HCT116 (cell line): Measurements from ENCODE around the gene EXOSC5. TPM values are rescaled to one million over a fixed set of nuclear protein-coding genes. Genes with fewer than 3 reads are reported as not detected.

Experiments
- ATAC-seq: fragments of 200-7000 bp; cut with Tn5 transposase; 2 replicates; pipeline ENCODE4 v1.9.1; 2020; ENCODE audit warnings: mild to moderate bottlenecking, moderate library complexity
- BruUV-seq: library from RNA; stranded (reverse); fragments of 400-500 nt; replicated peaks from 2 replicates; lab custom pipeline; 2021; lab: Mats Ljungman, UMichigan
- CTCF ChIA-PET: fragments of 300-600 bp; sonication (Branson Sonifier 250); formaldehyde crosslinking; loops from one replicate; lab custom pipeline; 2021; ENCODE audit warnings: antibody characterized with exemption; lab: Charles Lee
- POLR2A ChIA-PET: fragments of 300-600, 350-600 bp; sonication (Branson Sonifier 250); formaldehyde crosslinking; loops from one replicate; lab custom pipeline; 2021; ENCODE audit warnings: antibody characterized with exemption; lab: Charles Lee
- RAD21 ChIA-PET, 2 experiments: fragments of 300-600 bp; sonication (Branson Sonifier 250); formaldehyde crosslinking; loops; one replicate each; lab custom pipeline; 2023; ENCODE audit warnings: low total read pairs in 2 of 2; ENCODE audit not compliant: uncharacterized antibody in 2 of 2, unreplicated experiment in 2 of 2, low non-redundant PET in 1 of 2; lab: Charles Lee
- DNase-seq: peaks from one replicate; pipeline ENCODE4 v3.0.0-alpha.2; 2010; ENCODE audit warnings: low read depth, low spot score
- H2AFZ ChIP-seq: fragments of 200-600 bp; shearing (Covaris generic), sonication (generic); 2 replicates; pipeline ENCODE4 v1.6.1; 2017; ENCODE audit warnings: low read depth, mixed run types, mixed read lengths, antibody characterized with exemption, low read length; ENCODE audit not compliant: poor library complexity, severe bottlenecking
- H3K27ac ChIP-seq: 2 replicates; pipeline ENCODE4 v1.5.1; 2012; ENCODE audit warnings: low read depth, low read length
- H3K27me3 ChIP-seq: fragments of 200-600 bp; sonication (generic); 2 replicates; pipeline ENCODE4 v1.6.1; 2016; ENCODE audit warnings: mixed run types, low read length, mixed read lengths; ENCODE audit not compliant: insufficient read depth
- H3K36me3 ChIP-seq, 2 experiments: fragments of 200-500 bp in 1 of 2; fragments of 200-600 bp in 1 of 2; sonication (Bioruptor generic) in 1 of 2; sonication (generic) in 1 of 2; 2 replicates each; pipeline versions ENCODE4 v1.5.1 to v1.6.1; 2014 to 2016; ENCODE audit warnings: low read length in 2 of 2, inconsistent platforms in 1 of 2, mixed read lengths in 1 of 2, mixed run types in 1 of 2; ENCODE audit not compliant: insufficient read depth in 2 of 2, control insufficient read depth in 1 of 2
- H3K4me1 ChIP-seq, 2 experiments: fragments of 200-600 bp in 1 of 2; sonication (generic) in 1 of 2; 2 replicates each; pipeline versions ENCODE4 v1.5.1 to v1.6.1; 2012 to 2017; ENCODE audit warnings: low read length in 2 of 2, inconsistent platforms in 1 of 2, mild to moderate bottlenecking in 1 of 2, mixed read lengths in 1 of 2, mixed run types in 1 of 2, moderate library complexity in 1 of 2; ENCODE audit not compliant: insufficient read depth in 2 of 2, control insufficient read depth in 1 of 2
- H3K4me2 ChIP-seq: fragments of 200-600 bp; sonication (generic); 2 replicates; pipeline ENCODE4 v1.6.1; 2017; ENCODE audit warnings: mixed run types, low read length, mixed read lengths
- H3K4me3 ChIP-seq, 2 experiments: fragments of 200-600 bp in 1 of 2; sonication (generic) in 1 of 2; replicated peaks in 1 of 2; 2 replicates each; pipeline ENCODE4 v1.5.1; 2011 to 2016; ENCODE audit warnings: low read length in 2 of 2, control low read depth in 1 of 2, low read depth in 1 of 2, mild to moderate bottlenecking in 1 of 2, mixed read lengths in 1 of 2, mixed run types in 1 of 2
- H3K79me2 ChIP-seq: fragments of 200-600 bp; sonication (generic); 2 replicates; pipeline ENCODE4 v1.6.1; 2017; ENCODE audit warnings: mild to moderate bottlenecking, mixed run types, low read length, moderate library complexity, mixed read lengths; ENCODE audit not compliant: insufficient read depth
- H3K9ac ChIP-seq: fragments of 200-600 bp; sonication (generic); 2 replicates; pipeline ENCODE4 v1.6.1; 2016; ENCODE audit warnings: low read length, mixed read lengths
- H3K9me2 ChIP-seq: fragments of 200-600 bp; sonication (generic), shearing (Covaris generic); 2 replicates; pipeline ENCODE4 v1.6.1; 2017; ENCODE audit warnings: mixed run types, mild to moderate bottlenecking, moderate library complexity; ENCODE audit not compliant: insufficient read depth
- H3K9me3 ChIP-seq, 2 experiments: fragments of 200-500 bp in 1 of 2; fragments of 200-600 bp in 1 of 2; sonication (Bioruptor generic) in 1 of 2; sonication (generic) in 1 of 2; 2 replicates each; pipeline ENCODE4 v1.6.1; 2014 to 2017; ENCODE audit warnings: low read length in 2 of 2, mixed read lengths in 2 of 2, inconsistent platforms in 1 of 2, low read depth in 1 of 2, mild to moderate bottlenecking in 1 of 2, mixed run types in 1 of 2, moderate library complexity in 1 of 2; ENCODE audit not compliant: control insufficient read depth in 1 of 2, insufficient read depth in 1 of 2
- H4K20me1 ChIP-seq: fragments of 200-600 bp; sonication (generic), shearing (Covaris generic); 2 replicates; pipeline ENCODE4 v1.6.1; 2017; ENCODE audit warnings: mixed run types, mild to moderate bottlenecking, moderate library complexity; ENCODE audit not compliant: insufficient read depth
- CBX3 ChIP-seq: IDR thresholded peaks from 2 replicates; pipeline ENCODE4 v1.6.1; 2012; ENCODE audit warnings: low read depth
- CEBPB ChIP-seq: IDR thresholded peaks from 2 replicates; pipeline ENCODE4 v1.6.1; 2012; ENCODE audit warnings: low read depth
- CTCF ChIP-seq, 3 experiments: fragments of 200-600 bp in 1 of 3; sonication (generic) in 1 of 3; IDR thresholded peaks in 2 of 3; conservative IDR thresholded peaks in 1 of 3; 2 replicates each; pipeline ENCODE4 v1.5.1; 2012 to 2017; ENCODE audit warnings: low read depth in 2 of 3, low read length in 2 of 3, antibody characterized with exemption in 1 of 3, borderline replicate concordance in 1 of 3, control low read depth in 1 of 3, mild to moderate bottlenecking in 1 of 3, mixed read lengths in 1 of 3, mixed run types in 1 of 3, moderate library complexity in 1 of 3; ENCODE audit not compliant: insufficient read depth in 1 of 3
- EGR1 ChIP-seq: IDR thresholded peaks from 2 replicates; pipeline ENCODE4 v1.6.1; 2012; ENCODE audit warnings: low read depth
- ELF1 ChIP-seq: IDR thresholded peaks from 2 replicates; pipeline ENCODE4 v1.6.1; 2012; ENCODE audit warnings: low read depth, borderline replicate concordance
- EZH2phosphoT487 ChIP-seq: fragments of 200-600 bp; IDR thresholded peaks from 2 replicates; pipeline ENCODE4 v1.6.1; 2018; ENCODE audit warnings: antibody characterized with exemption, borderline replicate concordance
- FOSL1 ChIP-seq: IDR thresholded peaks from 2 replicates; pipeline ENCODE4 v1.6.1; 2012; ENCODE audit warnings: low read depth
- JUND ChIP-seq: IDR thresholded peaks from 2 replicates; pipeline ENCODE4 v1.6.1; 2012
- POLR2A ChIP-seq: IDR thresholded peaks from 2 replicates; pipeline ENCODE4 v1.7.0; 2011; ENCODE audit warnings: borderline replicate concordance; ENCODE audit not compliant: insufficient read depth, insufficient read length; ENCODE audit errors: extremely low read depth
- RAD21 ChIP-seq: IDR thresholded peaks from 2 replicates; pipeline ENCODE4 v1.6.1; 2012; ENCODE audit warnings: low read depth, mild to moderate bottlenecking
- REST ChIP-seq: IDR thresholded peaks from 2 replicates; pipeline ENCODE4 v1.6.1; 2012; ENCODE audit warnings: low read depth
- SIN3A ChIP-seq: IDR thresholded peaks from 2 replicates; pipeline ENCODE4 v1.6.1; 2012; ENCODE audit warnings: low read depth
- SP1 ChIP-seq: IDR thresholded peaks from 2 replicates; pipeline ENCODE4 v1.6.1; 2012; ENCODE audit warnings: low read depth
- SRF ChIP-seq: IDR thresholded peaks from 2 replicates; pipeline ENCODE4 v1.6.1; 2012; ENCODE audit warnings: low read depth
- TCF7L2 ChIP-seq: IDR thresholded peaks from 2 replicates; pipeline ENCODE4 v1.7.0; 2011; ENCODE audit warnings: borderline replicate concordance, inconsistent platforms; ENCODE audit not compliant: insufficient read depth, insufficient read length; ENCODE audit errors: extremely low read depth
- YY1 ChIP-seq: IDR thresholded peaks from 2 replicates; pipeline ENCODE4 v1.6.1; 2011; ENCODE audit warnings: low read length, low read depth, moderate library complexity, mild to moderate bottlenecking; ENCODE audit not compliant: insufficient replicate concordance; ENCODE audit errors: extremely low read depth
- ZBTB33 ChIP-seq: IDR thresholded peaks from 2 replicates; pipeline ENCODE4 v1.6.1; 2011; ENCODE audit warnings: mild to moderate bottlenecking, low read length, moderate library complexity; ENCODE audit not compliant: insufficient replicate concordance; ENCODE audit errors: extremely low read depth
- ZFX ChIP-seq: fragments of 450-650 bp; IDR thresholded peaks from 2 replicates; pipeline ENCODE4 v1.6.1; 2017
- ZNF274 ChIP-seq: fragments of 200-500 bp; sonication (Bioruptor generic); IDR thresholded peaks from 2 replicates; pipeline ENCODE4 v1.6.1; 2014; ENCODE audit warnings: mild to moderate bottlenecking, low read depth, low read length, inconsistent platforms
- intact Hi-C: fragments of 100-400 bp; cut with micrococcal nuclease; formaldehyde crosslinking; loops from 2 replicates; pipeline ENCODE4 v1.10.0; 2022
- total RNA-seq: library from RNA; stranded (reverse); gene quantifications from one replicate; pipeline ENCODE4 v1.2.1, GENCODE V29; 2021; ENCODE audit not compliant: unreplicated experiment

Gene EXOSC5
- total RNA-seq, 1 experiment from 2014 or later = 57.5 TPM

- Histone ChIP-seq H3K4me1 (peaks cover 4 to 12% of the 10 kb centered on the region in 2 experiments; a peak in 2 of 4 replicates), H3K9me3 (no peaks in the 10 kb centered on the region), H2AFZ (no peak overlapping the region), H3K4me3 (no peak overlapping the region), H4K20me1 (no peaks in the 10 kb centered on the region), H3K4me2 (no peak overlapping the region), H3K9ac (no peak overlapping the region)
- TF ChIP-seq ZBTB33 (no peak), FOSL1 (no peak), YY1 (no peak), POLR2A (no peak), REST (no peak), CEBPB (no peak), JUND (no peak), ELF1 (no peak), EZH2phosphoT487 (no peak), CTCF (IDR thresholded peaks at IDR 0.05 in 2 of 3, conservative IDR thresholded peaks at IDR 0.05 in 1 of 3; ENCODE audit: borderline replicate concordance in 1 of 3, insufficient read depth in 1 of 3, low read depth in 2 of 3, low read length in 2 of 3) (no peak), SRF (no peak), CBX3 (no peak), TCF7L2 (no peak), SP1 (no peak), ZNF274 (no peak), RAD21 (no peak), SIN3A (no peak), EGR1 (no peak), ZFX (no peak)
- TF ChIP-seq, all 23 proteins: peak for 0
- POLR2A ChIA-PET = no interaction called here
- H3K79me2 ChIP-seq = peaks cover 6% of the 10 kb centered on the region; the same call in 1 of the 2 replicates
- ATAC-seq (no peak), DNase-seq (no peak)
- no peak overlapping the region for H3K27ac ChIP-seq
- RAD21 ChIA-PET = no interaction called here
- intact Hi-C loops = no loop called here
- H3K36me3 ChIP-seq = no peaks in the 10 kb centered on the region
- BruUV-seq = no TSS peak
- H3K27me3 ChIP-seq = no peaks in the 10 kb centered on the region
- CTCF ChIA-PET = no interaction called here
- no peaks in the 10 kb centered on the region for H3K9me2 ChIP-seq
Observed at GRCh38 chr19:41359741-41360140, 37.4 kb downstream of the EXOSC5 start.
